ENCODE results near the gene ARL16. TPM values are rescaled to one million over a fixed set of nuclear protein-coding genes. Genes with fewer than 3 reads are reported as not detected.

The ARL16 gene
- total and polyA plus RNA-seq, 2 of the 8 experiments (the other 6 are each of a cell fraction or from before 2014, with no cell fraction given), result 37.0 to 60.8 TPM

- Histone ChIP-seq H2AK5ac (ENCODE audit: low read depth, low read length) (no peak overlapping the region; the same call in 1 of the 2 replicates), H3K79me2 (ENCODE audit: control insufficient read depth in 1 of 2, insufficient read depth in 2 of 2, low read length in 2 of 2) (peaks cover 9 to 44% of the 10 kb centered on the region in 2 experiments; a peak in 3 of 4 replicates)
- no peak for FAIRE-seq
These were observed 20.4 kb upstream of the ARL16 start for GRCh38 chr17:81703747-81704654.

More at GRCh38 chr17:81703747-81704654, 20.4 kb upstream of the ARL16 start:
- TF ChIP-seq FOSL1 (IDR thresholded peaks at IDR 0.05; ENCODE audit: insufficient read depth, low read depth, low read length) (no peak), SP4 (IDR thresholded peaks at IDR 0.05; ENCODE audit: low read length) (0 out of 2 replicates have a peak, but pooled peaks have one; percentile 2)
- H3K56ac ChIP-seq (replicated peaks; ENCODE audit: insufficient read length, low read depth, low read length), result no peak overlapping the region
- peaks cover 9% of the 10 kb centered on the region for H3K23me2 ChIP-seq (ENCODE audit: low read depth, low read length)
- no peak overlapping the region for H3K23ac ChIP-seq (ENCODE audit: insufficient read length)
- POLR2A ChIA-PET (ENCODE audit: partially characterized antibody), result interaction anchor here (0.7 to 17.2 kb wide), 25 partner anchors 18 to 346 kb away, joined by 3 to 436 read pairs (median 4); partner anchors contain the start of genes ACTG1, ARL16, CCDC137 and FAAP100
- H3K4ac ChIP-seq (replicated peaks; ENCODE audit: insufficient read length, low read depth, low read length), result peak overlapping the region; percentile 27
- peak overlapping the region; percentile 76 to 96 (median 95) for H3K4me3 ChIP-seq (ENCODE audit: extremely low read depth in 1 of 4, insufficient read depth in 2 of 4, low read depth in 3 of 4, low read length in 4 of 4)
- peak overlapping the region; percentile 78; the same call in 1 of the 2 replicates for H3K18ac ChIP-seq (ENCODE audit: extremely low read depth, low read length)
- H2AFZ ChIP-seq (ENCODE audit: low read length), result no peak overlapping the region
- H3K79me1 ChIP-seq (ENCODE audit: low read depth, low read length), result peaks cover 16% of the 10 kb centered on the region
- no peak overlapping the region for H2BK15ac ChIP-seq (ENCODE audit: low read length)
- no peaks in the 10 kb centered on the region for H3K9me3 ChIP-seq (ENCODE audit: insufficient read depth in 2 of 2, low read depth in 1 of 2, low read length in 1 of 2)
- H2BK12ac ChIP-seq (ENCODE audit: low read depth, low read length), result no peak overlapping the region
- DNase-seq (ENCODE audit: low read depth in 1 of 2, low spot score in 2 of 2), result no peak
- H3K9ac ChIP-seq (replicated peaks in 1 of 4; ENCODE audit: extremely low read depth in 1 of 4, low read depth in 3 of 4, low read length in 3 of 4), result peak overlapping the region; percentile 95 to 98 (median 96)
- CTCF ChIA-PET (ENCODE audit: partially characterized antibody), result interaction anchor here (0.6 to 2.3 kb wide), 9 partner anchors 11 to 166 kb away, joined by 3 to 8 read pairs (median 4); partner anchors contain the start of genes ARL16, FAAP100 and HGS
- WGBS, 2 experiments (ENCODE audit: extremely low coverage in 1 of 2, insufficient coverage in 1 of 2, insufficient read length in 1 of 2, insufficient replicate concordance in 2 of 2, low coverage in 1 of 2, low lambda C conversion rate in 2 of 2, missing lambda C conversion rate in 1 of 2), result 40% methylated on average over 26 of the region's 27 CpGs; no CpG with 5 or more reads in 1 of the 2 experiments
- peak overlapping the region; percentile 66 for H4K91ac ChIP-seq (replicated peaks; ENCODE audit: insufficient read length, low read length)
- no peak overlapping the region for H4K5ac ChIP-seq (ENCODE audit: insufficient read length, low read depth, low read length)
- peak overlapping the region; percentile 92; the same call in 1 of the 2 replicates for H3K27ac ChIP-seq (ENCODE audit: low read depth, low read length)
- no peaks in the 10 kb centered on the region for H3K27me3 ChIP-seq (replicated peaks in 1 of 4; ENCODE audit: control insufficient read depth in 3 of 4, extremely low read depth in 1 of 4, insufficient read depth in 3 of 4, low read length in 3 of 4)
- peaks cover 11 to 13% of the 10 kb centered on the region in 2 experiments for H4K20me1 ChIP-seq (replicated peaks in 1 of 2; ENCODE audit: control insufficient read depth in 1 of 2, insufficient read depth in 2 of 2, low read length in 2 of 2)
- H2BK5ac ChIP-seq (ENCODE audit: low read depth, low read length), result peak overlapping the region; percentile 81
- peaks cover 0 to 14% (median 10%) of the 10 kb centered on the region in 4 experiments; a peak in 5 of 7 replicates for H3K4me1 ChIP-seq (replicated peaks in 1 of 4; ENCODE audit: control insufficient read depth in 3 of 4, insufficient read depth in 4 of 4, low read length in 3 of 4)
- H2BK20ac ChIP-seq (ENCODE audit: low read length), result no peak overlapping the region
- H3K14ac ChIP-seq (ENCODE audit: insufficient read length), result no peak overlapping the region
- peaks cover 20 to 37% (median 29%) of the 10 kb centered on the region in 4 experiments for H3K36me3 ChIP-seq (ENCODE audit: control insufficient read depth in 2 of 4, insufficient read depth in 4 of 4, low read length in 3 of 4)
- no peak overlapping the region for H2BK120ac ChIP-seq (replicated peaks; ENCODE audit: low read depth, low read length)
- H4K8ac ChIP-seq (ENCODE audit: extremely low read depth, insufficient read depth, low read length), result peak overlapping the region; percentile 97
- peak overlapping the region; percentile 91 to 95 for H3K4me2 ChIP-seq (ENCODE audit: insufficient read depth in 1 of 2, low read depth in 2 of 2, low read length in 2 of 2)
